H1 (cell line): Measurements from ENCODE around the gene VSNL1. TPM values are rescaled to one million over a fixed set of nuclear protein-coding genes. Genes with fewer than 3 reads are reported as not detected.

Source experiments
- CTCF ChIA-PET: fragments of 300-600 bp; sonication (Branson Sonifier 250); formaldehyde crosslinking; loops from one replicate; lab custom pipeline; 2021; ENCODE audit not compliant: partially characterized antibody; lab: Charles Lee
- POLR2A ChIA-PET: fragments of 300-600 bp; sonication (Branson Sonifier 250); formaldehyde crosslinking; loops from one replicate; lab custom pipeline; 2021; ENCODE audit warnings: inconsistent platforms; ENCODE audit not compliant: partially characterized antibody; lab: Charles Lee
- DNase-seq, 2 experiments: peaks; one replicate each; pipeline versions ENCODE4 v3.0.0 to v3.0.0-alpha.2; 2010 to 2022; ENCODE audit warnings: low spot score in 2 of 2, low read depth in 1 of 2, mixed read lengths in 1 of 2
- FAIRE-seq: peaks from 2 replicates; lab custom pipeline; 2011; peaks lifted over from hg19 to GRCh38; lab: Jason Lieb, UNC
- H2AFZ ChIP-seq: 2 replicates; pipeline ENCODE4 v1.8.1; 2012; ENCODE audit warnings: low read length, inconsistent platforms
- H2AK5ac ChIP-seq: 2 replicates; pipeline ENCODE4 v1.6.1; 2013; ENCODE audit warnings: low read depth, low read length
- H2BK120ac ChIP-seq: replicated peaks from 2 replicates; pipeline ENCODE3; 2013; ENCODE audit warnings: low read depth, low read length, inconsistent platforms
- H2BK12ac ChIP-seq: 2 replicates; pipeline ENCODE4 v1.6.1; 2013; ENCODE audit warnings: low read depth, low read length
- H2BK15ac ChIP-seq: 2 replicates; pipeline ENCODE4 v1.6.1; 2013; ENCODE audit warnings: low read length
- H2BK20ac ChIP-seq: 2 replicates; pipeline ENCODE4 v1.6.1; 2013; ENCODE audit warnings: low read length
- H2BK5ac ChIP-seq: 2 replicates; pipeline ENCODE4 v1.6.1; 2013; ENCODE audit warnings: low read depth, low read length
- H3K14ac ChIP-seq: 2 replicates; pipeline ENCODE4 v1.6.1; 2013; ENCODE audit warnings: inconsistent platforms; ENCODE audit not compliant: insufficient read length
- H3K18ac ChIP-seq: 2 replicates; pipeline ENCODE4 v1.6.1; 2013; ENCODE audit warnings: low read length; ENCODE audit errors: extremely low read depth
- H3K23ac ChIP-seq: 2 replicates; pipeline ENCODE4 v1.6.1; 2013; ENCODE audit warnings: inconsistent platforms; ENCODE audit not compliant: insufficient read length
- H3K23me2 ChIP-seq: 2 replicates; pipeline ENCODE4 v1.6.1; 2013; ENCODE audit warnings: low read depth, low read length
- H3K27ac ChIP-seq: 2 replicates; pipeline ENCODE4 v1.6.1; 2011; ENCODE audit warnings: low read depth, low read length, inconsistent platforms
- H3K27me3 ChIP-seq, 4 experiments: replicated peaks in 1 of 4; 1 replicate in 1 of 4; 2 replicates in 3 of 4; pipeline versions ENCODE4 v1.6.1 to v1.8.1; 2011 to 2013; ENCODE audit warnings: low read length in 3 of 4, mild to moderate bottlenecking in 3 of 4, inconsistent platforms in 2 of 4, mixed read lengths in 2 of 4, moderate library complexity in 1 of 4; ENCODE audit not compliant: control insufficient read depth in 3 of 4, insufficient read depth in 3 of 4; ENCODE audit errors: extremely low read depth in 1 of 4
- H3K36me3 ChIP-seq, 4 experiments: 2 replicates each; pipeline versions ENCODE4 v1.6.1 to v1.8.1; 2011 to 2013; ENCODE audit warnings: mild to moderate bottlenecking in 4 of 4, low read length in 3 of 4, moderate library complexity in 2 of 4, control low read depth in 1 of 4, inconsistent platforms in 1 of 4; ENCODE audit not compliant: insufficient read depth in 4 of 4, control insufficient read depth in 2 of 4
- H3K4ac ChIP-seq: replicated peaks from 2 replicates; pipeline ENCODE3; 2013; ENCODE audit warnings: low read length, low read depth, mixed read lengths, inconsistent platforms; ENCODE audit not compliant: insufficient read length
- H3K4me1 ChIP-seq, 4 experiments: replicated peaks in 1 of 4; 1 replicate in 1 of 4; 2 replicates in 3 of 4; pipeline versions ENCODE4 v1.6.1 to v1.8.1; 2011 to 2013; ENCODE audit warnings: low read length in 3 of 4, inconsistent platforms in 2 of 4, mixed read lengths in 1 of 4; ENCODE audit not compliant: insufficient read depth in 4 of 4, control insufficient read depth in 3 of 4
- H3K4me2 ChIP-seq, 2 experiments: 2 replicates each; pipeline versions ENCODE4 v1.6.1 to v1.8.1; 2011 to 2013; ENCODE audit warnings: low read depth in 2 of 2, low read length in 2 of 2, control low read depth in 1 of 2, inconsistent platforms in 1 of 2, mild to moderate bottlenecking in 1 of 2; ENCODE audit not compliant: insufficient read depth in 1 of 2
- H3K4me3 ChIP-seq, 4 experiments: fragments of 200-600, 300-600 bp in 1 of 4; sonication (generic), shearing (Covaris generic), sonication (Bioruptor Twin) in 1 of 4; 2 replicates each; pipeline versions ENCODE4 v1.5.1 to v1.8.1; 2011 to 2016; ENCODE audit warnings: low read length in 4 of 4, low read depth in 3 of 4, control low read depth in 2 of 4, inconsistent platforms in 2 of 4, mild to moderate bottlenecking in 2 of 4, mixed read lengths in 1 of 4, moderate library complexity in 1 of 4; ENCODE audit not compliant: insufficient read depth in 2 of 4; ENCODE audit errors: extremely low read depth in 1 of 4
- H3K56ac ChIP-seq: replicated peaks from 2 replicates; pipeline ENCODE3; 2013; ENCODE audit warnings: low read depth, mild to moderate bottlenecking, mixed read lengths, low read length, inconsistent platforms; ENCODE audit not compliant: insufficient read length
- H3K79me1 ChIP-seq: 2 replicates; pipeline ENCODE4 v1.6.1; 2013; ENCODE audit warnings: low read depth, low read length, control low read depth
- H3K79me2 ChIP-seq, 2 experiments: 2 replicates each; pipeline versions ENCODE4 v1.6.1 to v1.8.1; 2012 to 2013; ENCODE audit warnings: low read length in 2 of 2, mild to moderate bottlenecking in 2 of 2, inconsistent platforms in 1 of 2; ENCODE audit not compliant: insufficient read depth in 2 of 2, control insufficient read depth in 1 of 2
- H3K9ac ChIP-seq, 4 experiments: replicated peaks in 1 of 4; 1 replicate in 1 of 4; 2 replicates in 3 of 4; pipeline versions ENCODE4 v1.6.1 to v1.8.1; 2011 to 2013; ENCODE audit warnings: low read depth in 3 of 4, low read length in 3 of 4, control low read depth in 2 of 4, mild to moderate bottlenecking in 2 of 4, moderate library complexity in 2 of 4, inconsistent platforms in 1 of 4; ENCODE audit errors: extremely low read depth in 1 of 4
- H3K9me3 ChIP-seq, 2 experiments: 2 replicates each; pipeline versions ENCODE4 v1.6.1 to v1.8.1; 2012 to 2013; ENCODE audit warnings: mild to moderate bottlenecking in 2 of 2, moderate library complexity in 2 of 2, control low read depth in 1 of 2, inconsistent platforms in 1 of 2, low read depth in 1 of 2, low read length in 1 of 2, mixed read lengths in 1 of 2; ENCODE audit not compliant: insufficient read depth in 2 of 2
- H4K20me1 ChIP-seq, 2 experiments: replicated peaks in 1 of 2; 2 replicates each; pipeline versions ENCODE3 to v1.8.1; 2011 to 2013; ENCODE audit warnings: inconsistent platforms in 2 of 2, low read length in 2 of 2, mild to moderate bottlenecking in 1 of 2; ENCODE audit not compliant: insufficient read depth in 2 of 2, control insufficient read depth in 1 of 2
- H4K5ac ChIP-seq: 2 replicates; pipeline ENCODE4 v1.6.1; 2013; ENCODE audit warnings: low read length, low read depth, mixed read lengths, inconsistent platforms; ENCODE audit not compliant: insufficient read length
- H4K8ac ChIP-seq: 2 replicates; pipeline ENCODE4 v1.8.0; 2013; ENCODE audit warnings: mild to moderate bottlenecking, moderate library complexity, low read length, inconsistent platforms; ENCODE audit not compliant: insufficient read depth; ENCODE audit errors: extremely low read depth
- H4K91ac ChIP-seq: replicated peaks from 2 replicates; pipeline ENCODE3; 2013; ENCODE audit warnings: low read length, mixed read lengths, inconsistent platforms; ENCODE audit not compliant: insufficient read length
- CBX5 ChIP-seq: fragments of 300-800, 300-1000 bp; sonication (generic); IDR thresholded peaks from 2 replicates; pipeline ENCODE4 v1.7.1; 2016; ENCODE audit warnings: antibody characterized with exemption, low read length, low read depth
- CHD2 ChIP-seq: IDR thresholded peaks from 2 replicates; pipeline ENCODE4 v1.6.1; 2012; ENCODE audit warnings: low read length, improper control_type of control experiment
- CREB1 ChIP-seq: IDR thresholded peaks from 2 replicates; pipeline ENCODE4 v1.6.1; 2012; ENCODE audit warnings: inconsistent platforms
- EGR1 ChIP-seq: IDR thresholded peaks from 2 replicates; pipeline ENCODE4 v1.6.1; 2011; ENCODE audit warnings: low read depth, low read length, borderline replicate concordance
- EZH2 ChIP-seq: fragments of 200-600 bp; sonication (generic); IDR thresholded peaks from 2 replicates; pipeline ENCODE4 v1.7.1; 2012; ENCODE audit warnings: low read depth, mild to moderate bottlenecking, moderate library complexity, low read length, inconsistent platforms; ENCODE audit not compliant: severe bottlenecking
- HDAC2 ChIP-seq, 2 experiments: fragments of 300-600 bp in 1 of 2; sonication (generic) in 1 of 2; IDR thresholded peaks; 2 replicates each; pipeline ENCODE4 v1.6.1; 2011 to 2012; ENCODE audit warnings: low read depth in 2 of 2, low read length in 2 of 2, mild to moderate bottlenecking in 2 of 2, moderate library complexity in 2 of 2, borderline replicate concordance in 1 of 2, inconsistent platforms in 1 of 2
- HDAC6 ChIP-seq: IDR thresholded peaks from one replicate; pipeline ENCODE4 v1.7.1; 2012; ENCODE audit warnings: low read depth, mild to moderate bottlenecking, inconsistent platforms, low read length, moderate library complexity
- KDM1A ChIP-seq: fragments of 200-600, 300-600 bp; sonication (generic); IDR thresholded peaks from 2 replicates; pipeline ENCODE4 v1.7.1; 2016; ENCODE audit warnings: mild to moderate bottlenecking, low read length, borderline replicate concordance
- PHF8 ChIP-seq: fragments of 200-600 bp; sonication (generic); conservative IDR thresholded peaks from 2 replicates; pipeline ENCODE4 v1.7.1; 2012; ENCODE audit warnings: low read depth, mild to moderate bottlenecking, inconsistent platforms, low read length, moderate library complexity
- RXRA ChIP-seq: IDR thresholded peaks from 2 replicates; pipeline ENCODE4 v1.6.1; 2011; ENCODE audit warnings: low read depth, mild to moderate bottlenecking, low read length, moderate library complexity; ENCODE audit not compliant: insufficient read depth
- SP2 ChIP-seq: IDR thresholded peaks from 2 replicates; pipeline ENCODE4 v1.6.1; 2012; ENCODE audit warnings: mild to moderate bottlenecking, low read length, inconsistent platforms
- TBP ChIP-seq: IDR thresholded peaks from 2 replicates; pipeline ENCODE4 v1.6.1; 2011; ENCODE audit warnings: low read depth, low read length, improper control_type of control experiment
- WGBS, 2 experiments: shearing (Covaris generic) in 1 of 2; methylation state at CpG; one replicate each; pipeline versions ENCODE4 v1.1.6 to v1.1.7; 2013 to 2015; ENCODE audit warnings: low lambda C conversion rate in 2 of 2, mixed read lengths in 2 of 2, inconsistent platforms in 1 of 2, low coverage in 1 of 2, missing lambda C conversion rate in 1 of 2; ENCODE audit not compliant: insufficient replicate concordance in 2 of 2, insufficient coverage in 1 of 2, insufficient read length in 1 of 2; ENCODE audit errors: extremely low coverage in 1 of 2, missing lambda C conversion rate in 1 of 2; 5-methylcytosine and 5-hydroxymethylcytosine counted together
- polyA plus RNA-seq, 7 experiments: library from polyadenylated mRNA; depleted of rRNA in 3 of 7; stranded (reverse) in 5 of 7; unstranded in 2 of 7; fragments of >200 nt in 5 of 7; fragments of 200-250 nt in 2 of 7; gene quantifications; 1 replicate in 5 of 7; 2 replicates in 1 of 7; 4 replicates in 1 of 7; pipeline versions ENCODE4 v1.2.1 to v1.2.3, GENCODE V29; 2011 to 2013; ENCODE audit warnings: missing spikeins in 2 of 7, mixed read lengths in 2 of 7
- total RNA-seq: library from RNA; stranded (reverse); fragmentation: NEBNext Ultra II Directional; extraction: Animal tissue kit (Norgen Biotek cat#: 25700); gene quantifications from 2 replicates; pipeline ENCODE4 v1.2.1, GENCODE V29; 2021
- TF ChIP-seq, protein P1 (sequence below): IDR thresholded peaks from 2 replicates; pipeline ENCODE4 v1.6.1; 2012; ENCODE audit warnings: inconsistent platforms
- TF ChIP-seq, protein P2 (sequence below): IDR thresholded peaks from 2 replicates; pipeline ENCODE4 v1.6.1; 2011; ENCODE audit warnings: low read depth, mild to moderate bottlenecking, low read length; ENCODE audit not compliant: insufficient read depth

Gene VSNL1
- total and polyA plus RNA-seq, 2 of the 8 experiments (the other 6 are each of a cell fraction or from before 2014, with no cell fraction given): 49.4 to 108 TPM

DNA sequence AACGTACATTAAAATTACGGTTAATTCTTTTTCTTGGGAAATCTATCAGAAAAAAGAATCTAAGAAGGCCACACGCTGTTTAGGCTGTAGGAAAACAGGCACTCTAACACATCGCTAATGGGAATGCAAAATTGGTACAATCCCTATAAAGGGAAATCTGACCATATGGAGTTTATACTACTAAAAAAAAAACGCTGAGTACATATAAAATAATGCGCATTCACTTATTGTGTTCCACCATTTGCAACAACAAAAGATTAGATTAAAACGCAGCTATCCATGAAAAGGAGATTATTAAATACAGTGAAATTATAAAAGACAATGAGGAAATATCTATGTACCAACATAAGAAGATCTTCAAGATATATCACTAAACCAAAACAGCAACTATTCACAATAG lies 150.3 kb downstream of the VSNL1 start:
- Histone ChIP-seq H3K4me1 (no peaks in the 10 kb centered on the region), H2BK120ac (no peak overlapping the region), H2BK12ac (no peak overlapping the region), H3K79me1 (no peaks in the 10 kb centered on the region), H2AK5ac (no peak overlapping the region), H2BK20ac (no peak overlapping the region), H2BK15ac (no peak overlapping the region), H3K27me3 (no peaks in the 10 kb centered on the region), H3K23ac (no peak overlapping the region), H4K8ac (no peak overlapping the region), H3K23me2 (no peaks in the 10 kb centered on the region), H3K9me3 (no peaks in the 10 kb centered on the region), H3K4ac (no peak overlapping the region), H3K27ac (no peak overlapping the region), H3K4me2 (no peak overlapping the region), H3K4me3 (no peak overlapping the region), H2AFZ (no peak overlapping the region), H4K20me1 (no peaks in the 10 kb centered on the region), H2BK5ac (no peak overlapping the region), H4K5ac (no peak overlapping the region), H4K91ac (no peak overlapping the region), H3K18ac (no peak overlapping the region), H3K56ac (no peak overlapping the region), H3K79me2 (no peaks in the 10 kb centered on the region), H3K9ac (no peak overlapping the region), H3K36me3 (peaks cover 3 to 63% (median 34%) of the 10 kb centered on the region in 4 experiments), H3K14ac (no peak overlapping the region)
- POLR2A ChIA-PET: no interaction called here
- CTCF ChIA-PET: no interaction called here
- DNase-seq (no peak), FAIRE-seq (no peak)
- WGBS, 2 experiments: 92% methylated on average over 7 of the region's 7 CpGs; no CpG with 5 or more reads in 1 of the 2 experiments
- TF ChIP-seq TBP (no peak), EGR1 (no peak), CBX5 (no peak), CREB1 (no peak), HDAC6 (no peak), HDAC2 (IDR thresholded peaks at IDR 0.05; ENCODE audit: borderline replicate concordance in 1 of 2, low read depth in 2 of 2, low read length in 2 of 2) (no peak), CHD2 (no peak), RXRA (no peak), PHF8 (no peak), KDM1A (no peak), EZH2 (no peak), SP2 (no peak)
- TF ChIP-seq, protein P1, sequence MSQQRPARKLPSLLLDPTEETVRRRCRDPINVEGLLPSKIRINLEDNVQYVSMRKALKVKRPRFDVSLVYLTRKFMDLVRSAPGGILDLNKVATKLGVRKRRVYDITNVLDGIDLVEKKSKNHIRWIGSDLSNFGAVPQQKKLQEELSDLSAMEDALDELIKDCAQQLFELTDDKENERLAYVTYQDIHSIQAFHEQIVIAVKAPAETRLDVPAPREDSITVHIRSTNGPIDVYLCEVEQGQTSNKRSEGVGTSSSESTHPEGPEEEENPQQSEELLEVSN: no peak
- TF ChIP-seq, protein P2, sequence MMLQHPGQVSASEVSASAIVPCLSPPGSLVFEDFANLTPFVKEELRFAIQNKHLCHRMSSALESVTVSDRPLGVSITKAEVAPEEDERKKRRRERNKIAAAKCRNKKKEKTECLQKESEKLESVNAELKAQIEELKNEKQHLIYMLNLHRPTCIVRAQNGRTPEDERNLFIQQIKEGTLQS: no peak
